ENCODE measurements around the gene LARGE2. TPM values are rescaled to one million over a fixed set of nuclear protein-coding genes. Genes with fewer than 3 reads are reported as not detected.

The LARGE2 gene
- total RNA-seq = 1 to 10 TPM in 1 of 2 donors, under 1 TPM in 1; 0.90 to 1.4 TPM

DNA sequence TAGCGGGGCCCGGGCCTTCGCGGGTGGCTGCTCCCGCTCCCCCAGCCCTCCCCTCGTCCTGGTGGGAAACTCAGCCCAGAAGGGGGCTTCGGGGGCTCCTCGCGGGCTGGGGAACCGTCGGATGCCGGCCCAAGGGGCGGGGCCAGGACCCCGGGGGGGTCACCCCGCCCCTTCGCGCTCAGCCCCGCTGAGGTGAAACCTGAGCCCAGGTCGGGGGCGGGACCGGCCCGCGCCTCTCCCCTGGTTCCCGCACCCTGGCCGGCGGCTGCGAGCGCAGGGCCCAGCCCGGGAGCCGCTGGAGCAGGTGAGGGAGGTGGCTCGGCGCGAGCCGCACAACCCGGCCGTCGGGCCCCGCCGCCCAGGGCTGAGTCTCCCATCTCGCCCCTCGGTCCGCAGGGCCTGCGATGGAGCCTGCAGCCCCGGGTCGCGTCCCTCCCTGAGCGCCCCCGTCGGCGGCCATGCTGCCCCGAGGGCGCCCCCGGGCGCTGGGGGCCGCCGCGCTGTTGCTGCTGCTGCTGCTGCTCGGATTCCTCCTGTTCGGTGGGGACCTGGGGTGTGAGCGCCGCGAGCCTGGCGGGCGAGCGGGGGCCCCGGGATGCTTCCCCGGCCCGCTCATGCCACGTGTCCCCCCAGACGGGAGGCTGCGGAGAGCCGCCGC lies at the start of gene LARGE2:
Gene LARGE2, plus strand, starts transcription at position 232 of the 658 bp plus-strand sequence. Its CDS starts 227 bp downstream, at position 459.
- Mint-ChIP-seq H3K27ac (no peak within 1 kb of the TSS), H3K36me3 (ENCODE audit: insufficient read depth in 2 of 2) (peaks cover 0 to 6% of the 10 kb centered on the region in 2 donors), H3K4me1 (ENCODE audit: low read depth) (peaks cover 13% of the 10 kb centered on the region), H3K9me3 (no peaks in the 10 kb centered on the region), H3K4me3 (peak within 1 kb of the TSS; percentile 82 to 89), H3K27me3 (ENCODE audit: low read depth) (peaks cover 13% of the 10 kb centered on the region)
- ATAC-seq (replicated peaks in 1 of 2) (no peak), DNase-seq (peak in 1 of 2 donors; percentile 30)

DNA sequence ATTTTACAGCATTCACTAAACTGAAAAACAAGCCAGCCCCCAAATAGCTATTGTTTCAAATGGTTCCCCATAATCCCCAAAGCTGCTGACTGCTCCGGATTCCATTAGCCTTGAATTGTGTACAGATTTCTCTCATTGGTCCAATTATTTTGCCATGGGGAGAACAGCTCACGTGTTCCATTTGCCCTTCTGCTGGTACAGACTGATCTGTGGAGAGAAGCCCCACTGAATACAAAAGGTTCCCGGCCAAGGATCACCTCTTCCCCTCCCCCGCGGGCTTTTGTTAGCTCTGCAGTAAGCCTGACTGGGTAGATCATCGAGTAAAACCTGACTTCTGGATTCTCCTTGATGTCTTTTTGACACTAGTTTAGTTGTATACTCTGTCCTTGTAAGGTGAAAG lies 46.1 kb upstream of the LARGE2 start:
- Mint-ChIP-seq H3K27ac (no peak overlapping the region), H3K36me3 (ENCODE audit: insufficient read depth in 2 of 2) (peaks cover 2 to 5% of the 10 kb centered on the region in 2 donors), H3K4me1 (ENCODE audit: low read depth) (no peaks in the 10 kb centered on the region), H3K4me3 (no peak overlapping the region), H3K9me3 (no peaks in the 10 kb centered on the region), H3K27me3 (ENCODE audit: low read depth) (no peaks in the 10 kb centered on the region)
- no peak for ATAC-seq (replicated peaks in 1 of 2)
- DNase-seq = no peak

DNA sequence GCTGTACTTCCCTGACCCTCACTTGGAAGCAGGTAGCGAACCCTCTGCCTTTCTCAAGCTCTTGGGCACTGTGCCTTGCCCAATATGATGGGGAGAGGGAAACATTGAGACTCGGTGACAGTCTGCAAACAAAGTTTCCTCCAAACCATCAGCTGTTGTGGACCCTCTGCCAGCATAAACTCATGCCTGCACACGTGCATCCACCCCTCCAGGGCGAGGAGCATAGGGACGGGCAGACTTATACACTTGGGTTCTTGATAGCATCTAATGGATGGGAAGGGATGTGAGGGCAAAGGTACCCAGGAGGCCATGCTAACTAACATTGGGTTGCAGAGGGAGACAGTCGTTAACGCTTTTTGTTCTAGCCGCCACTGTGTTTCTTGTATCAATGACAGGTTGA lies 45.2 kb upstream of the LARGE2 start:
- H3K4me1 Mint-ChIP-seq (ENCODE audit: low read depth) = no peaks in the 10 kb centered on the region
- ATAC-seq (replicated peaks in 1 of 2) (no peak), DNase-seq (no peak)
- H3K27ac Mint-ChIP-seq = no peak overlapping the region
- no peak overlapping the region for H3K4me3 Mint-ChIP-seq
- no peaks in the 10 kb centered on the region for H3K27me3 Mint-ChIP-seq (ENCODE audit: low read depth)
- peaks cover 2 to 4% of the 10 kb centered on the region in 2 donors for H3K36me3 Mint-ChIP-seq (ENCODE audit: insufficient read depth in 2 of 2)
- H3K9me3 Mint-ChIP-seq = no peaks in the 10 kb centered on the region

DNA sequence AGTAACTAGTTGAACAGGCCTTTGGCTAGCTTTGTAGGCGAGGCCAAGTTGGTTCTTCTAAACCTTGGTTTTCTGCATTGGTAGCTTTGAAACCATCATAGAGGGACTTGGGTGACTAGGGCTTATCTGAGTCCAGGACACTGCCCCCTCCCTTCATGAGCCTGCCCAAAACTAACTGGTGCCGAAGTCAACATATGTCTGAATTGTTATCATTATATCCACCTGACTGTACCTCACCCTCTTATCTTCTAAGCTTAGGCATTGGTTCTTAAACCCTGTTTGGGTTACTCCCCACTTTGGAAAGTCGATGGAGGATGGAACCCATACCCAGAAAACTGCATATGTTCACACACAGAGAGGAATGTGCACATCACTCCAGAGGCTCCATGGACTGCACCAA lies 44.6 kb upstream of the LARGE2 start:
- H3K4me3 Mint-ChIP-seq = no peak overlapping the region
- no peak overlapping the region for H3K27ac Mint-ChIP-seq
- H3K4me1 Mint-ChIP-seq (ENCODE audit: low read depth) = no peaks in the 10 kb centered on the region
- no peak for ATAC-seq (replicated peaks in 1 of 2)
- H3K9me3 Mint-ChIP-seq = no peaks in the 10 kb centered on the region
- no peaks in the 10 kb centered on the region for H3K27me3 Mint-ChIP-seq (ENCODE audit: low read depth)
- peaks cover 2 to 7% of the 10 kb centered on the region in 2 donors for H3K36me3 Mint-ChIP-seq (ENCODE audit: insufficient read depth in 2 of 2)
- DNase-seq = no peak

DNA sequence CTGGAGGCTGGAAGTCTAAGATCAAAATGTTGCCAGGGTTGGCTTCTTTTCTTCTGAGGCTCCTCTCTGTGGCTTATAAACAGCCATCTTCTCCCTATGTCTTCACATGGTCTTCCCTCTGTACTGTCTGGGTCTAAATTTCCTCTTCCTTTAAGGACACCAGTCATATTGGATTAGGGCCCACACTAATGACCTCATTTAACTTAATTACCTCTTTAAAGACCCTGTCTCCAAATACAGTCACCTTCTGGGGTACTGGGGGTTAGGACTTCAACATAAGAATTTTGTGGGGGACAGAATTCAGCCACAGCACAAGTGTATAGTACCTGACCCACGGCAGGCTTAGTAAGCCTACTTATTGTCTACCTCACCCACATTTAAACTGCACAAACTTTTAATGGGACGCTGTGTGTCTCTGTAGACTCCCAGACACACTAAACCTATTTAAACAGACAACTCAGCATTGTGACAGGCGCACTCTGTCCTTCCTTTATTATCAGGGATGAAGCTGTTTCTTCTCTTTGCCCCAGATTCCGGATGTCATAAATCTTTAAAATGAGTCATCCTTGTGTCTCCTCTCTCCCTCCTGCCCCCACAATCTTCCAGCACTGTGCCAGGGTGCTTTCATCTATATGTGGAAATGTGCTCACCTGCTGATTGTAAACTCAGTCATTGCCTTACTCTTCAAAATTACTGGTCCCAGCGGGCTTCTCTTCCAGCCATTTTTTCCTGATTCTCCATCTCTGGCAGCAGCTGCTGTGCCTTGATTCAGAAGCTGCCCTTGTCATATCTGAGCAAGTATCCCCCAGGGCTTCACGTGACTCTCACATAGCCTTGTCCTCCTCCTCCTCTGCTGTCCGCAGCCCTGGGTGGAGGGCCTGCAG lies 42.4 kb upstream of the LARGE2 start:
- DNase-seq (no peak), ATAC-seq (replicated peaks in 1 of 2) (no peak)
- H3K27me3 Mint-ChIP-seq (ENCODE audit: low read depth) = no peaks in the 10 kb centered on the region
- H3K27ac Mint-ChIP-seq = no peak overlapping the region
- H3K4me3 Mint-ChIP-seq = no peak overlapping the region
- H3K9me3 Mint-ChIP-seq = no peaks in the 10 kb centered on the region
- no peaks in the 10 kb centered on the region for H3K4me1 Mint-ChIP-seq (ENCODE audit: low read depth)
- peaks cover 2 to 5% of the 10 kb centered on the region in 2 donors for H3K36me3 Mint-ChIP-seq (ENCODE audit: insufficient read depth in 2 of 2)

DNA sequence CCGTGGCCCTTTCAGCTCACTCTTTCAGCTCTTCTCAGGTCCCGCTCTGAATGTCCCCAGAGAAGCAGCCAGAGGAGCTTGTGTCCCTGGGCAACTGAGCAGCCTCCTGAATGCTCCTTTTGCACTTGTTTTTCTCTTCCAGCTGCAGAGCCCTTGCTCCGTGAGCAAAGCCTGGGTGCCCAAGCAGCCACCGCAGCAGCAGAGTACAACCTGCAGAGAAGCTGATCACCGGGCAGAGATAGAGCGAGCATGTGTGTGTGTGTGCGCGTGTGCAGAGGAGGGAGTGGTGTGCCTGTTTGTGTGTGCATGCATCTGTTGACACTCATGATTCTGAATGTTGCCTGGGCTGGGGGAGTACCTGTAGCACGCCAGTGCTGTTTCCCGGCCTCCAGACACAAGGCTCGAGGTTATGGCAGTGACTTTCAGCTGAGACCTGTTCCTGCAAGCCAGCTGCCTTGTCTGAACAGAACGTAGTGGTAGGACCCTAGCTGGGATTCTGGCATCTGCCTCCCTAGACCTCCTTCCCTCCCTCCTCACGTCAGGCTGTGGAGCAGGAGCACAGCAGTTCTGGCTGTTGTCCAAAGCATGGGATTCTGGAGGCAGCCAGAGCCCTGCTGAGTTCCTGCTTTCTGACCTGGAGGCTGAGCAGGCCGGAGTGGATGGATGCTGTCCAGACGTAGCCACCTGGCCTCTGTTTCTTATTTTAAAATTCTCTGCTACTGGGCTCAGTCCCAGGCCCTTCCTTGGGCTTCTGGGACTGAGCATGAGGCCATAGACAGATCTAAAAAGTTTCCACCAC lies 41.5 kb upstream of the LARGE2 start:
- no peak overlapping the region for H3K4me3 Mint-ChIP-seq
- H3K27me3 Mint-ChIP-seq (ENCODE audit: low read depth) = no peaks in the 10 kb centered on the region
- no peak for DNase-seq
- ATAC-seq (replicated peaks in 1 of 2) = no peak
- no peaks in the 10 kb centered on the region for H3K4me1 Mint-ChIP-seq (ENCODE audit: low read depth)
- H3K9me3 Mint-ChIP-seq = no peaks in the 10 kb centered on the region
- H3K36me3 Mint-ChIP-seq (ENCODE audit: insufficient read depth in 2 of 2) = peaks cover 2 to 5% of the 10 kb centered on the region in 2 donors
- no peak overlapping the region for H3K27ac Mint-ChIP-seq

DNA sequence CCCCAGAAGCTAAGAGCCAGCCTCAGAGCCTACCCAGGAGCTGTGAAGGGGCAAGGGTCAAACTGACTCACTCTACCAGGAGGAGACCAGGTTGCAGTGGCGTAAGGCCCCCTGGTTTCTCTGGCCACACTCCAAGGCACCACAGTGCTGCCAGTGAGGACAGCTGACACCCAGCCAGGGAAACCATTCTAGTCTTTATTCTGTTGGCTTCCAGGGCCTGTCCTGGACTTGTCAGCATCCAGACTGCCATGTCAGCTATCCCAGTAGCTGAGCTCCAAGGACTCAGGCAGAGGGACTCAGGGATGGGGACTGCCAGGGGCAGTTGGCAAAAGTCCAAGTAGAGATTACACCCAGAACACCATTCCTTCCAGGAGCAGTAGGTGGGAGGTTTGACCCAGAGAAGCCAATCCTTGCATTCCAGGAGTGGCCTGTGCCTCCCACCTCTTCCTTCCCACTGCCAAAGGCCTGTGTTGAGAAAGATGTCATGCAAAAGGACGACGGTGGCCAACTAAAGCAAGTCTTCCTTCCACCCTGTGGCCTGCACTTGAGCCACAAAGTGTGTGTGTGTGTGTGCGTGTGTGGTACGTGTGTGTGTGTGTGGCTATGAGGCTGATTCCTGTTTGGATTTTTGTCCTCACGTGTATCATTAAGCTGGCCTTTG lies 40.6 kb upstream of the LARGE2 start:
- DNase-seq (no peak), ATAC-seq (replicated peaks in 1 of 2) (no peak)
- Mint-ChIP-seq H3K27ac (no peak overlapping the region), H3K27me3 (ENCODE audit: low read depth) (no peaks in the 10 kb centered on the region), H3K4me1 (ENCODE audit: low read depth) (no peaks in the 10 kb centered on the region), H3K4me3 (no peak overlapping the region), H3K36me3 (ENCODE audit: insufficient read depth in 2 of 2) (peaks cover 2 to 5% of the 10 kb centered on the region in 2 donors), H3K9me3 (no peaks in the 10 kb centered on the region)

DNA sequence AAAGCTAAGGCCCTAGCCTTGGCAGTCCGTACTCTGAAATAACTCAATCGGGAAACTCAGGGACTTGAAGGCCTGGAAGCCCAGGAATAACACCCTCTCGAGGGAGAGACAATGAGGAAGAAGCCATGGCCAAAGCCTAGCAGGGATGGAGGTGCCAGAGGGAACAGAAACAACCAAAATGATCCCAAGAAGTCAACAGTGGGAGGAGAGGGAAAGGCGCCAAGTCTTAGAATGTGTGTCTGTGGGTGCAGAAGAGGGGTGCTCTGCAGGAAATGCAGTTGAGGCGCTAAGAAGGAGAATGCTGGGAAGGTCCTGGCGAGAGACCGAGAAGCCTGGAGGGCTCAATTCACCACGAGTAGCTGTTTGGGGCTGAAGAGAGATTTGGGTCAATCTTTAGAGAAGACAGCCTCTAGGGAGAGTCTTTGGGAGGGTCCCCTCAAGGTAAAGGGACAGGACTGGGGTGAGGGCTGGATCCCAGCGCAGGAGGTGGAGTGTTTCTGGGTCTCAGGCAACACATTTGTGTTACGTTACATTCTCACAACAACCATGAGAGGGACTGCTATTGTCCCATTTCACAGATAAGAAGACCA lies 37.8 kb upstream of the LARGE2 start:
- no peak for DNase-seq
- ATAC-seq (replicated peaks in 1 of 2) = no peak
- no peak overlapping the region for H3K27ac Mint-ChIP-seq
- no peaks in the 10 kb centered on the region for H3K27me3 Mint-ChIP-seq (ENCODE audit: low read depth)
- no peaks in the 10 kb centered on the region for H3K4me1 Mint-ChIP-seq (ENCODE audit: low read depth)
- H3K4me3 Mint-ChIP-seq = peak overlapping the region; percentile 52 to 80
- H3K9me3 Mint-ChIP-seq = no peaks in the 10 kb centered on the region
- H3K36me3 Mint-ChIP-seq (ENCODE audit: insufficient read depth in 2 of 2) = peaks cover 2 to 5% of the 10 kb centered on the region in 2 donors

DNA sequence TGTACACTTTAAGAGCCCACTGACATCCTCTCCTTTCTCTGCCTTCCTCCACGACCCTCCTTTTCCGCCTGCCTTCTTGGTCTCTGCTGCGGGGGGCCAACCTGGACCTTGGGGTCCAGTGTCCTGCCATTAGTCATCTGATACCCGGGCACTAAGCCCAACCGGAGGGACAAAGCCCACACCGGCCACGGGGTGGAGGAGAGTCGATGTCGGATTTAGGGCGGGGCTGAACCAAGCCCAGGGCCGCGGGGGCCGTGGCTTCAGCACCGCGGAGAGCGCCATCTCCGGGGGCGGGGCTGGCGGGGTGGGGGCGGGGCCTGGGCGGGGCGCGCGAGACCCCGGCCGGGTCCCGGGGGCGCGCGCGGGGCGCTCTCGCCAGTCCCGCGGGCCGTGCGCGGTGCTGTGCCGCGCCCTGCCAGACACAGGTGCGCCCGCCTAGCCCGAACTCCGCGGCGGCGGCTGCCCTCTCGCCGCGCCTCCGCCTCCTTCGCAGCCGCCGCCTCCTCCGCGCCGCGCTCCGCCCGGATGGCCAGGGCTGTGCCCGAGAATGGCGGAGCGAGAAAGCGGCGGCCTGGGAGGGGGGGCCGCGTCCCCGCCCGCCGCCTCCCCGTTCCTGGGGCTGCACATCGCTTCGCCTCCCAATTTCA lies 37.1 kb upstream of the LARGE2 start, which contains the start of gene MAPK8IP1:
Gene MAPK8IP1, plus strand, starts transcription at position 378 of the 647 bp plus-strand sequence. Its CDS starts 170 bp downstream, at position 548.
- Mint-ChIP-seq H3K9me3 (no peaks in the 10 kb centered on the region), H3K27me3 (ENCODE audit: low read depth) (no peaks in the 10 kb centered on the region), H3K27ac (no peak within 1 kb of the TSS)

DNA sequence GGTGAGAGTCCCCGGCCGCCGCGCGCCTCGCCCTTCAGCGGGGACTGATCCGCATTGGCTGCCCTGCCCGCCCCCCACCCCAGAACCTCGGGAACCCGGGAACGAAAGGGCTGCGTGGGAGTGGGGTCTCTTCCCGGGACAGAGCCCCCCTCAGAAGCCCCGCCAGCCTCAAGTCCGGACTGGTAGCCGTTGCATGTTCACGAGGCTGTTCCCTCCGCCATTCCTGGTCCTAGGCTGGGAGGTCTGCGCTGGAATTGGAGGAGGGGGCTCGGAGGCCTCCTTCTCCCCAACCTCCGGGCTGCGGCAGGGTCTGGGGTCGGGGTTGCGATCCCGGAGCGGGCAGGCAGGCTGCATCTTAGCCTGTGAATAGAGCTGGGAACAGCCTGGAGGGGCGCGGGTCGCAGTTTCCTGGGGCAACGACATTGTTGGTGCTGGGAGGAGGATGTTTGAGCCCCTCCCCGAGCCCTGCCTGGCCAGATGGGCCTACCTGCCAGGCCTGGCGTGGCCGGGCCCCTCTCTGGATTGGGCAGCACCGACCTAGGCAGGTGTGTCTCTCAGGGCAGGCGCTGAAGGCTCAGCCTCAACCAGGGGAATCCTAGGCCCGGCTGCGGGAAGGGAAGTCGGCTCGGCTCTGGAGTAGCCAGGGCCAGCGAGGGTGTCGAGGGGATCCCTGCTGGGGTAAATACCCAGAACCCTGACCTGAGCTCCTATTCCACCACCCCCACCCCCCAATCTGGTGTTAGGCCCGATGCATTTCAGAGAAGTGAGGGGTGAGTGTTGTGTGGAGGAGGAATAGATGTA lies 36.3 kb upstream of the LARGE2 start:
- Mint-ChIP-seq H3K27ac (no peak overlapping the region), H3K4me1 (ENCODE audit: low read depth) (no peaks in the 10 kb centered on the region), H3K27me3 (ENCODE audit: low read depth) (no peaks in the 10 kb centered on the region), H3K9me3 (no peaks in the 10 kb centered on the region), H3K36me3 (ENCODE audit: insufficient read depth in 2 of 2) (peaks cover 0 to 3% of the 10 kb centered on the region in 2 donors), H3K4me3 (peak overlapping the region; percentile 12 to 55)
- no peak for ATAC-seq (replicated peaks in 1 of 2)
- no peak for DNase-seq

More for the DNA sequence above, 37.1 kb upstream of the LARGE2 start, which contains the start of gene MAPK8IP1:
- ATAC-seq (replicated peaks in 1 of 2) (peak; percentile 82 to 84), DNase-seq (peak; percentile 53 to 58)
- H3K4me1 Mint-ChIP-seq (ENCODE audit: low read depth) = no peaks in the 10 kb centered on the region
- H3K4me3 Mint-ChIP-seq = peak within 1 kb of the TSS; percentile 52 to 80
- H3K36me3 Mint-ChIP-seq (ENCODE audit: insufficient read depth in 2 of 2) = peaks cover 0 to 3% of the 10 kb centered on the region in 2 donors

DNA sequence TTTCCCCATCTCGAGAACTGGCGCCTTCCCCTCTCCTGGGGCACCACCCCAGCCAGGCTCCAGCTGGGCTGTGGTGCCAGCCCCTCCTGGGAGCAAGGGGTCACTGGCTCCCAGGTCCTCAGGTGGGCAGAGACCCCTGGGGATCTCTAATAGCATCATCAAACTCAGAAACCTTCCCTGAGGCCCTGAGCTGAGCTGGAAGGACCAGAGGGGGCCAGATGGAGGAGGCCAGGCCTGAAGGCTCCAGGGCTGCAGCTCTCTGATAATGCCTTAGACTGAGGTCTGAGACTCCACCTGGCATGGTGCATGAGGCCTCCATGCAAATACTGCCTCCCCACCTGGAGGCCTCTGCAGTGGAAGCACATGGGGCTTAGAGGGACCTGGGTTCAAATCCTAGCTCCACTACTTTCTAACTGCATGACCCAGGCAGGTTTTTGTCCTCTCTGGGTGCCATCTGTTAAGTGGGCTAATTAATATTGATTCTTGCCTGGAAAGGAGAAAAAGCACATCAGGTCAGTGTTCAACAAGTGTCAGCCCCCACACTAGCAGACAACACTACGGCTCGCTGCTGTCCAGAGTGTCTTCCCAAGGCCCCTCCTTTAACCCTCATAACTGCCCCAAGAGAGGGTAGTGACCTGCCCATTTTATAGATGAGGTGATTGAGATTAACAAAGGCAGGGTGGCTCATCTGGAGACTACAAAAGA lies 35.5 kb upstream of the LARGE2 start:
- ATAC-seq (replicated peaks in 1 of 2) = no peak
- DNase-seq = no peak
- Mint-ChIP-seq H3K36me3 (ENCODE audit: insufficient read depth in 2 of 2) (peaks cover 0 to 2% of the 10 kb centered on the region in 2 donors), H3K4me3 (peak overlapping the region in 1 of 2 donors; percentile 55), H3K27ac (no peak overlapping the region), H3K9me3 (no peaks in the 10 kb centered on the region), H3K27me3 (ENCODE audit: low read depth) (no peaks in the 10 kb centered on the region), H3K4me1 (ENCODE audit: low read depth) (no peaks in the 10 kb centered on the region)
